Neuronal stem cell (in vitro differentiated cells): ENCODE measurements around the gene EGFL8.

Source experiments
- DNase-seq: peaks from one replicate; pipeline ENCODE4 v3.0.0-alpha.2; 2013; ENCODE audit warnings: low spot score
- H2AFZ ChIP-seq: one replicate; pipeline ENCODE4 v1.6.1; 2013; ENCODE audit warnings: mild to moderate bottlenecking, low read length, inconsistent platforms
- H2AK5ac ChIP-seq: 2 replicates; pipeline ENCODE4 v1.6.1; 2013; ENCODE audit warnings: low read depth, mild to moderate bottlenecking, inconsistent platforms, low read length, moderate library complexity, mixed read lengths
- H2BK120ac ChIP-seq: 2 replicates; pipeline ENCODE4 v1.6.1; 2013; ENCODE audit warnings: low read depth, mild to moderate bottlenecking, inconsistent platforms, low read length, moderate library complexity, mixed read lengths
- H2BK12ac ChIP-seq: one replicate; pipeline ENCODE4 v1.6.1; 2013; ENCODE audit warnings: low read length, inconsistent platforms
- H2BK15ac ChIP-seq: 2 replicates; pipeline ENCODE4 v1.6.1; 2013; ENCODE audit warnings: mild to moderate bottlenecking, low read length, inconsistent platforms, mixed read lengths
- H2BK5ac ChIP-seq: one replicate; pipeline ENCODE4 v1.6.1; 2013; ENCODE audit warnings: inconsistent platforms, mild to moderate bottlenecking, low read length, moderate library complexity
- H3K14ac ChIP-seq: one replicate; pipeline ENCODE4 v1.6.1; 2013; ENCODE audit warnings: low read length, inconsistent platforms
- H3K18ac ChIP-seq: 2 replicates; pipeline ENCODE4 v1.6.1; 2013; ENCODE audit warnings: low read length, inconsistent platforms
- H3K23ac ChIP-seq: 2 replicates; pipeline ENCODE4 v1.6.1; 2013; ENCODE audit warnings: low read depth, mild to moderate bottlenecking, mixed read lengths, low read length, inconsistent platforms; ENCODE audit not compliant: poor library complexity
- H3K27ac ChIP-seq: replicated peaks from 3 replicates; pipeline ENCODE4 v1.5.1; 2013; ENCODE audit warnings: low read length, inconsistent platforms
- H3K27me3 ChIP-seq, 3 experiments: 2 replicates each; pipeline ENCODE4 v1.6.1; 2013; ENCODE audit warnings: low read length in 3 of 3, mild to moderate bottlenecking in 2 of 3, inconsistent platforms in 1 of 3, low read depth in 1 of 3, mixed read lengths in 1 of 3, moderate library complexity in 1 of 3; ENCODE audit not compliant: control insufficient read depth in 3 of 3, insufficient read depth in 3 of 3
- H3K36me3 ChIP-seq, 2 donors: replicated peaks in 1 of 2; 2 replicates each; pipeline ENCODE4 v1.6.1; 2013; ENCODE audit warnings: low read length in 2 of 2; ENCODE audit not compliant: control insufficient read depth in 2 of 2, insufficient read depth in 2 of 2
- H3K4ac ChIP-seq: 2 replicates; pipeline ENCODE4 v1.6.1; 2013; ENCODE audit warnings: inconsistent platforms, mild to moderate bottlenecking, low read length, moderate library complexity
- H3K4me1 ChIP-seq, 2 donors: 1 replicate in 1 of 2; 2 replicates in 1 of 2; pipeline ENCODE4 v1.6.1; 2013; ENCODE audit warnings: low read length in 2 of 2, low read depth in 1 of 2; ENCODE audit not compliant: control insufficient read depth in 2 of 2, insufficient read depth in 1 of 2
- H3K4me2 ChIP-seq: one replicate; pipeline ENCODE4 v1.6.1; 2013; ENCODE audit warnings: mild to moderate bottlenecking, low read length, inconsistent platforms; ENCODE audit not compliant: insufficient read depth, poor library complexity, severe bottlenecking
- H3K4me3 ChIP-seq, 2 donors: 2 replicates each; pipeline ENCODE4 v1.5.1; 2013; ENCODE audit warnings: low read length in 2 of 2, mild to moderate bottlenecking in 2 of 2, inconsistent platforms in 1 of 2, moderate library complexity in 1 of 2
- H3K79me1 ChIP-seq: one replicate; pipeline ENCODE4 v1.6.1; 2013; ENCODE audit warnings: low read depth, mild to moderate bottlenecking, inconsistent platforms, low read length, moderate library complexity
- H3K9ac ChIP-seq: one replicate; pipeline ENCODE4 v1.6.1; 2013; ENCODE audit warnings: mild to moderate bottlenecking, low read depth, low read length, inconsistent platforms; ENCODE audit not compliant: poor library complexity
- H3K9me3 ChIP-seq, 2 donors: replicated peaks in 1 of 2; 2 replicates each; pipeline versions ENCODE3 to v1.6.1; 2013; ENCODE audit warnings: low read length in 2 of 2, mild to moderate bottlenecking in 2 of 2, inconsistent platforms in 1 of 2, low read depth in 1 of 2, mixed read lengths in 1 of 2, moderate library complexity in 1 of 2; ENCODE audit not compliant: control insufficient read depth in 2 of 2, insufficient read depth in 1 of 2
- H4K8ac ChIP-seq: one replicate; pipeline ENCODE4 v1.6.1; 2013; ENCODE audit warnings: low read depth, mild to moderate bottlenecking, inconsistent platforms, low read length, moderate library complexity
- H4K91ac ChIP-seq: one replicate; pipeline ENCODE4 v1.6.1; 2013; ENCODE audit warnings: low read length, low read depth, mild to moderate bottlenecking, inconsistent platforms; ENCODE audit not compliant: poor library complexity
- WGBS, 2 donors: extraction: QIAGEN DNeasy Blood & Tissue Kit; methylation state at CpG; one replicate each; pipeline ENCODE4 v1.1.7; 2013; ENCODE audit warnings: missing lambda C conversion rate in 2 of 2, mixed read lengths in 1 of 2; ENCODE audit not compliant: insufficient read length in 2 of 2, insufficient replicate concordance in 1 of 2; ENCODE audit errors: extremely low coverage in 2 of 2; 5-methylcytosine and 5-hydroxymethylcytosine counted together

The EGFL8 gene

DNA sequence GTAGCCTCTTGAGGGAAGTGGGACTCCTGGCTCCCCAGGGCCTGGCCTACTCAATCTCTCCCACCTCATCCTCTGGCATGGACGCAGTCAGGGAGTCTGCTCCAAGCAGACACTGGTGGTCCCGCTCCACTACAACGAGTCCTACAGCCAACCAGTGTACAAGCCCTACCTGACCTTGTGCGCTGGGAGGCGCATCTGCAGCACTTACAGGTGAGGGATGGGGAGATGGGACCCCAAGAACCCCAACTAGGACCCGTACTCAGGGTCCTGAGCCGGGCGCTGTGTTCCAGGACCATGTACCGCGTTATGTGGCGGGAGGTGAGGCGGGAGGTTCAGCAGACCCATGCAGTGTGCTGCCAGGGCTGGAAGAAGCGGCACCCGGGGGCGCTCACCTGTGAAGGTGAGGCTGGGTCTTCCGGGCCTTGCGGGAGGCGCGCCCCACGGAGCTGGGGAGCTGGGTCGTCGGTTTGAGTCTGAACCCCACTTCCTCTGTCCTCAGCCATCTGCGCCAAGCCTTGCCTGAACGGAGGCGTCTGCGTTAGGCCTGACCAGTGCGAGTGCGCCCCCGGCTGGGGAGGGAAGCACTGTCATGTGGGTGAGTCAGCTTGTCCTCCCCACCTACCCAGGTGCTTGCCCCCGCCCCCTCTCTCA, 2.1 kb downstream of the EGFL8 start:
- Histone ChIP-seq H2BK12ac (no peak overlapping the region), H3K23ac (peak overlapping the region; percentile 67), H4K8ac (no peak overlapping the region), H3K36me3 (peaks cover 41 to 83% of the 10 kb centered on the region in 2 donors), H4K91ac (no peak overlapping the region), H3K4me3 (no peak overlapping the region), H3K4ac (no peak overlapping the region), H3K27me3 (no peaks in the 10 kb centered on the region), H3K79me1 (peaks cover 7% of the 10 kb centered on the region), H2BK120ac (peak overlapping the region; percentile 22), H2AK5ac (peak overlapping the region; percentile 76), H3K4me1 (peaks cover 0 to 32% of the 10 kb centered on the region in 2 donors), H3K18ac (peak overlapping the region; percentile 48), H3K27ac (peak overlapping the region; percentile 25), H3K9ac (no peak overlapping the region), H2BK5ac (no peak overlapping the region), H2BK15ac (peak overlapping the region; percentile 23), H3K4me2 (no peak overlapping the region), H3K14ac (no peak overlapping the region), H3K9me3 (no peaks in the 10 kb centered on the region), H2AFZ (no peak overlapping the region)
- no CpG with 5 or more reads among the region's 30 CpGs for WGBS, 2 donors
- no peak for DNase-seq

DNA sequence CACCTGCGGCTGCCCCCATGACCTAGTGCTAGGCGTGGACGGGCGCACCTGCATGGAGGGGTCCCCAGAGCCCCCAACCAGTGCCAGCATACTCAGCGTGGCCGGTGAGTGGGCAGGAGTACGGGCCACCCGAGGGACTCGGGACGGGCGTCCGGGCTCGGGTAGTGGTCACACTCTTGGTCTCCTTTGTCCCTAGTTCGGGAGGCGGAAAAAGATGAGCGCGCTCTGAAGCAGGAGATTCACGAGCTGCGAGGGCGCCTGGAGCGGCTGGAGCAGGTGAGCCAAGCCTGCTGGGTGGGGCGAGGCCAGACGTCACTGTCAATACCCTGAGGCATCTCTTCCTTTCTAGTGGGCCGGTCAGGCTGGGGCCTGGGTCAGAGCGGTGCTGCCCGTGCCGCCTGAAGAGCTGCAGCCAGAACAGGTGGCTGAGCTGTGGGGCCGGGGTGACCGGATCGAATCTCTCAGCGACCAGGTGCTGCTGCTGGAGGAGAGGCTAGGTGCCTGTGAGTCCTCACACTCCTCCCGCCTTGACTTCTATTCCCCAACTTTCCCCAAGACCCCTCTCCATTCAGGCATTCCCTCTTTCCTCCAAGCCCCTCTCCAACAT, 2.9 kb downstream of the EGFL8 start:
- H3K18ac ChIP-seq = peak overlapping the region; percentile 77
- H3K4ac ChIP-seq = peak overlapping the region; percentile 32
- H3K9ac ChIP-seq = peak overlapping the region; percentile 61
- no peak overlapping the region for H3K4me2 ChIP-seq
- no peak overlapping the region for H3K14ac ChIP-seq
- peak overlapping the region; percentile 43 for H2BK5ac ChIP-seq
- peak overlapping the region; percentile 45 for H2BK15ac ChIP-seq
- H3K23ac ChIP-seq = peak overlapping the region; percentile 67
- no peak overlapping the region for H3K4me3 ChIP-seq
- no peak overlapping the region for H2AFZ ChIP-seq
- peak overlapping the region; percentile 57 for H2BK120ac ChIP-seq
- no peaks in the 10 kb centered on the region for H3K27me3 ChIP-seq
- H4K91ac ChIP-seq = no peak overlapping the region
- peaks cover 0 to 32% of the 10 kb centered on the region in 2 donors for H3K4me1 ChIP-seq
- no peak overlapping the region for H4K8ac ChIP-seq
- H2AK5ac ChIP-seq = peak overlapping the region; percentile 61
- H3K9me3 ChIP-seq = no peaks in the 10 kb centered on the region
- no CpG with 5 or more reads among the region's 32 CpGs for WGBS, 2 donors
- no peak for DNase-seq
- peak overlapping the region; percentile 60 for H2BK12ac ChIP-seq
- peaks cover 7% of the 10 kb centered on the region for H3K79me1 ChIP-seq
- H3K27ac ChIP-seq = peak overlapping the region; percentile 85
- peaks cover 41 to 86% of the 10 kb centered on the region in 2 donors for H3K36me3 ChIP-seq

DNA sequence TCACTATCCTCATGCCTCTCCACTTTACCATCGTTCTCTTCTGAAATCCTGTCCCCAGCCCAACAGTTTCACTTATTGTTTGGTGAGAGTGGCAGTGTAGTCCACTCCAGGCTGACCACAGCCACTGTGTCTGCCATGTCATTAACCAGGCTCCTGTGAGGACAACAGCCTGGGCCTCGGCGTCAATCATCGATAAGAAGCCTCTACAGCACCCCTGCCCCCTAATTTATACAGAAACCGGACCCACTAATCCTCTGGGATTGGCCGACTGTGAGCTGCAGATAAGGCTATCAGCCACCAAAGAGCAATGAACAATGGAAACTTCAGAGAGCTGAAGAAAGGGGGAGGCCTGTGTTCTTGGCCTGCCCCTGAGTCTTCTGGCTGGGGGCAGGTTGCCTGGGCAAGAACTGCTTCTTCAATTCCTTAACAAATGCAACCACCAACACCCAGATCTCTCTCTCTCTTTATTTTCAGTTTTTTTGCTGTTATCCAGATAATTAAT, 3.4 kb downstream of the EGFL8 start:
- H3K4me2 ChIP-seq = peak overlapping the region; percentile 21
- H3K23ac ChIP-seq = peak overlapping the region; percentile 67
- H2AK5ac ChIP-seq = peak overlapping the region; percentile 61
- H2AFZ ChIP-seq = no peak overlapping the region
- H2BK12ac ChIP-seq = no peak overlapping the region
- H2BK120ac ChIP-seq = no peak overlapping the region
- H3K4me1 ChIP-seq = peaks cover 0 to 32% of the 10 kb centered on the region in 2 donors
- no peak overlapping the region for H3K4ac ChIP-seq
- H4K8ac ChIP-seq = no peak overlapping the region
- peak overlapping the region; percentile 85 for H3K27ac ChIP-seq
- no peaks in the 10 kb centered on the region for H3K27me3 ChIP-seq
- H2BK15ac ChIP-seq = peak overlapping the region; percentile 45
- H3K18ac ChIP-seq = no peak overlapping the region
- DNase-seq = no peak
- H2BK5ac ChIP-seq = peak overlapping the region; percentile 43
- no peak overlapping the region for H3K14ac ChIP-seq
- no peak overlapping the region for H3K9ac ChIP-seq
- H3K79me1 ChIP-seq = peaks cover 7% of the 10 kb centered on the region
- peaks cover 40 to 82% of the 10 kb centered on the region in 2 donors for H3K36me3 ChIP-seq
- H3K9me3 ChIP-seq = no peaks in the 10 kb centered on the region
- WGBS, 2 donors = no CpG with 5 or more reads among the region's 6 CpGs
- no peak overlapping the region for H3K4me3 ChIP-seq
- H4K91ac ChIP-seq = no peak overlapping the region

DNA sequence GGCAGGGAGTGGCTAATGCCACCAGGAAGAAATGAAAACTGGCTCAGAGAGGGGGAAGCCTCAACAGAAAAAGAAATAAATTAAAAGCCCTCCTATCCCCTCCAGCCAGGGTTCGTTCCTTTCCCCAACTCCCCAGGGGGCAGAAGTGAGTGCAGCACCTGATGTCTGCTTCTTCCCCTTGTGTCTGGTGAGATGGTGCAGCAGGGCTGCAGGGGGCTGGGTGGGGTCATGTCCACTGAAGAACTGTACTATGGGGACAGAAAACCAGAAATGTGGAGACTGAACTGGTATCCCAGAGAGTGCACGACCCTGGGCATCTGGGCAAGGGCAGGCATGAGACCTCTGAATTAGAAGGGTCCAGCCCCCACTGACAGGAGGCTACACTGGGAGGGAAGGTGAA, 4.0 kb downstream of the EGFL8 start:
- Histone ChIP-seq H2AFZ (no peak overlapping the region), H3K14ac (no peak overlapping the region), H3K9me3 (no peaks in the 10 kb centered on the region), H3K4me1 (peaks cover 0 to 30% of the 10 kb centered on the region in 2 donors), H3K79me1 (peaks cover 7% of the 10 kb centered on the region), H2BK15ac (no peak overlapping the region), H2AK5ac (no peak overlapping the region), H2BK12ac (no peak overlapping the region), H3K18ac (no peak overlapping the region), H3K27ac (peak overlapping the region; percentile 59), H3K4me3 (no peak overlapping the region), H3K4me2 (no peak overlapping the region), H3K23ac (no peak overlapping the region), H4K91ac (no peak overlapping the region), H4K8ac (no peak overlapping the region), H3K4ac (no peak overlapping the region), H3K36me3 (peaks cover 39 to 77% of the 10 kb centered on the region in 2 donors), H2BK120ac (no peak overlapping the region), H2BK5ac (no peak overlapping the region), H3K9ac (no peak overlapping the region), H3K27me3 (no peaks in the 10 kb centered on the region)
- no peak for DNase-seq
- WGBS, 2 donors = no CpG with 5 or more reads among the region's 2 CpGs
